Glomerular visceral epithelial cell (primary cell): ENCODE measurements around the gene GAS2.
A peak's percentile ranks its signal among the peaks of the same experiment; 100 is the strongest.
"Not testable (repeated sequence)": the region's sequence is repeated elsewhere in the genome, so short reads cannot be mapped to it uniquely, and the experiment has no call there.

Experiments
- DNase-seq: peaks from one replicate; pipeline ENCODE4 v3.0.0-alpha.2; 2016; ENCODE audit errors: extremely low spot score

The GAS2 gene

GRCh38 chr11:22666325-22666687 is at the start of gene GAS2:
Gene GAS2 (plus strand): TSS chr11:22666611. CDS start chr11:22674870, 8,259 bp downstream.
- DNase-seq = no peak

- no peak for DNase-seq
Observed at GRCh38 chr11:22617868-22618267, 48.5 kb upstream of the GAS2 start.

GRCh38 chr11:22624742-22625447 is 41.5 kb upstream of the GAS2 start:
- peak; percentile 65 for DNase-seq

- DNase-seq = peak; percentile 96
Observed at GRCh38 chr11:22625448-22626287, 40.7 kb upstream of the GAS2 start, which contains the start of gene FANCF. Gene FANCF (minus strand): TSS chr11:22625823. CDS start chr11:22625810, 13 bp downstream.

GRCh38 chr11:22626573-22627239 is 39.7 kb upstream of the GAS2 start:
- no peak for DNase-seq

- no peak for DNase-seq
Observed at GRCh38 chr11:22627421-22627820, 39.0 kb upstream of the GAS2 start.

GRCh38 chr11:22633354-22633902 is 33.0 kb upstream of the GAS2 start:
- no peak for DNase-seq

GRCh38 chr11:22634897-22635629 is 31.3 kb upstream of the GAS2 start:
- DNase-seq = peak; percentile 59

- DNase-seq = no peak
Observed at GRCh38 chr11:22635689-22636088, 30.7 kb upstream of the GAS2 start.

GRCh38 chr11:22640862-22641261 is 25.5 kb upstream of the GAS2 start:
- DNase-seq = no peak

GRCh38 chr11:22641559-22641958 is 24.9 kb upstream of the GAS2 start:
- DNase-seq = no peak

GRCh38 chr11:22652346-22652745 is 14.1 kb upstream of the GAS2 start:
- not testable (repeated sequence) for DNase-seq

- DNase-seq = no peak
Observed at GRCh38 chr11:22656130-22656529, 10.3 kb upstream of the GAS2 start.

GRCh38 chr11:22657101-22657694 is 9.2 kb upstream of the GAS2 start:
- no peak for DNase-seq

GRCh38 chr11:22659783-22660182 is 6.6 kb upstream of the GAS2 start:
- DNase-seq = no peak

GRCh38 chr11:22666688-22667439 is 453 bp downstream of the GAS2 start:
- DNase-seq = no peak

- no peak for DNase-seq
Observed at GRCh38 chr11:22668005-22668796, 1.8 kb downstream of the GAS2 start.

GRCh38 chr11:22669368-22669767 is 3.0 kb downstream of the GAS2 start:
- DNase-seq = no peak

GRCh38 chr11:22670830-22671229 is 4.4 kb downstream of the GAS2 start:
- no peak for DNase-seq

GRCh38 chr11:22671751-22672150 is 5.3 kb downstream of the GAS2 start:
- DNase-seq = no peak
